Calu3 (cell line): ENCODE data around the gene ABHD2. TPM values are rescaled to one million over a fixed set of nuclear protein-coding genes. Genes with fewer than 3 reads are reported as not detected.
"Not testable (repeated sequence)": the region's sequence is repeated elsewhere in the genome, so short reads cannot be mapped to it uniquely, and the experiment has no call there.

Source experiments
- BruUV-seq: library from RNA; stranded (reverse); fragments of 400-500 nt; replicated peaks from 2 replicates; lab custom pipeline; 2021; lab: Mats Ljungman, UMichigan
- CTCF ChIA-PET: fragments of 300-600 bp; sonication (Branson Sonifier 250); formaldehyde crosslinking; loops from one replicate; lab custom pipeline; 2022; ENCODE audit warnings: antibody characterized with exemption; lab: Charles Lee
- DNase-seq: peaks from one replicate; pipeline ENCODE4 v3.0.0; 2022
- H3K27ac Mint-ChIP-seq: one replicate; pipeline ENCODE4 v1.8.0; 2022; ENCODE audit warnings: mixed read lengths; ENCODE audit not compliant: unreplicated experiment
- H3K27me3 Mint-ChIP-seq: one replicate; pipeline ENCODE4 v1.8.0; 2022; ENCODE audit warnings: mixed read lengths; ENCODE audit not compliant: unreplicated experiment
- H3K36me3 Mint-ChIP-seq: one replicate; pipeline ENCODE4 v1.8.0; 2022; ENCODE audit warnings: mild to moderate bottlenecking, moderate library complexity, mixed read lengths; ENCODE audit not compliant: insufficient read depth, unreplicated experiment
- H3K4me1 Mint-ChIP-seq: one replicate; pipeline ENCODE4 v1.8.0; 2022; ENCODE audit warnings: mild to moderate bottlenecking, low read depth, mixed read lengths; ENCODE audit not compliant: unreplicated experiment
- H3K4me3 Mint-ChIP-seq: one replicate; pipeline ENCODE4 v1.8.0; 2022; ENCODE audit warnings: mild to moderate bottlenecking, low read depth, moderate library complexity, mixed read lengths; ENCODE audit not compliant: unreplicated experiment
- H3K9me3 Mint-ChIP-seq: one replicate; pipeline ENCODE4 v1.8.0; 2022; ENCODE audit warnings: low read depth, mixed read lengths; ENCODE audit not compliant: unreplicated experiment
- intact Hi-C: fragments of 100-400 bp; cut with micrococcal nuclease; formaldehyde crosslinking; loops from one replicate; pipeline ENCODE4 v1.10.0; 2022; ENCODE audit not compliant: unreplicated experiment
- total RNA-seq: library from RNA; stranded (reverse); gene quantifications from 2 replicates; pipeline ENCODE4 v1.2.3, GENCODE V29; 2022
- TF ChIP-seq, protein P1 (sequence below): fragments of 200-600 bp; IDR thresholded peaks from one replicate; pipeline ENCODE4 v1.8.0; 2022; ENCODE audit warnings: antibody characterized with exemption; ENCODE audit not compliant: unreplicated experiment

Gene ABHD2
- total RNA-seq, 1 experiment from 2014 or later, result 353 TPM

GRCh38 chr15:89117790-89118189 is 29.5 kb downstream of the ABHD2 start:
- DNase-seq, result no peak
- Mint-ChIP-seq H3K27me3 (no peaks in the 10 kb centered on the region), H3K9me3 (no peaks in the 10 kb centered on the region), H3K4me1 (peaks cover 98% of the 10 kb centered on the region), H3K4me3 (peak overlapping the region; percentile 8), H3K27ac (peak overlapping the region; percentile 59), H3K36me3 (peaks cover 87% of the 10 kb centered on the region)
- TF ChIP-seq, protein P1, sequence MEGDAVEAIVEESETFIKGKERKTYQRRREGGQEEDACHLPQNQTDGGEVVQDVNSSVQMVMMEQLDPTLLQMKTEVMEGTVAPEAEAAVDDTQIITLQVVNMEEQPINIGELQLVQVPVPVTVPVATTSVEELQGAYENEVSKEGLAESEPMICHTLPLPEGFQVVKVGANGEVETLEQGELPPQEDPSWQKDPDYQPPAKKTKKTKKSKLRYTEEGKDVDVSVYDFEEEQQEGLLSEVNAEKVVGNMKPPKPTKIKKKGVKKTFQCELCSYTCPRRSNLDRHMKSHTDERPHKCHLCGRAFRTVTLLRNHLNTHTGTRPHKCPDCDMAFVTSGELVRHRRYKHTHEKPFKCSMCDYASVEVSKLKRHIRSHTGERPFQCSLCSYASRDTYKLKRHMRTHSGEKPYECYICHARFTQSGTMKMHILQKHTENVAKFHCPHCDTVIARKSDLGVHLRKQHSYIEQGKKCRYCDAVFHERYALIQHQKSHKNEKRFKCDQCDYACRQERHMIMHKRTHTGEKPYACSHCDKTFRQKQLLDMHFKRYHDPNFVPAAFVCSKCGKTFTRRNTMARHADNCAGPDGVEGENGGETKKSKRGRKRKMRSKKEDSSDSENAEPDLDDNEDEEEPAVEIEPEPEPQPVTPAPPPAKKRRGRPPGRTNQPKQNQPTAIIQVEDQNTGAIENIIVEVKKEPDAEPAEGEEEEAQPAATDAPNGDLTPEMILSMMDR, result no peak
- intact Hi-C loops, result no loop called here
- no TSS peak for BruUV-seq
- CTCF ChIA-PET, result interaction anchor here (1.1 kb wide), 1 partner anchor 11 kb away, joined by 3 read pairs; no protein-coding TSS in a partner anchor

GRCh38 chr15:89118481-89118989 is 30.3 kb downstream of the ABHD2 start:
- H3K27ac Mint-ChIP-seq, result peak overlapping the region; percentile 98
- no peaks in the 10 kb centered on the region for H3K27me3 Mint-ChIP-seq
- no peaks in the 10 kb centered on the region for H3K9me3 Mint-ChIP-seq
- TF ChIP-seq, protein P1, result no peak
- DNase-seq, result no peak
- H3K4me1 Mint-ChIP-seq, result peaks cover 98% of the 10 kb centered on the region
- peaks cover 87% of the 10 kb centered on the region for H3K36me3 Mint-ChIP-seq
- H3K4me3 Mint-ChIP-seq, result no peak overlapping the region
- intact Hi-C loops, result no loop called here
- CTCF ChIA-PET, result interaction anchor here (1.1 kb wide), 1 partner anchor 10 kb away, joined by 3 read pairs; no protein-coding TSS in a partner anchor
- no TSS peak for BruUV-seq

- Mint-ChIP-seq H3K27me3 (no peaks in the 10 kb centered on the region), H3K27ac (peak overlapping the region; percentile 98), H3K4me3 (peak overlapping the region; percentile 54), H3K4me1 (peaks cover 97% of the 10 kb centered on the region), H3K36me3 (peaks cover 91% of the 10 kb centered on the region), H3K9me3 (no peaks in the 10 kb centered on the region)
- CTCF ChIA-PET, result interaction anchor here (0.6 to 3.9 kb wide), 14 partner anchors 8 to 684 kb away, joined by 3 to 21 read pairs (median 4); no protein-coding TSS in a partner anchor
- TSS peak; percentile 74 for BruUV-seq
- TF ChIP-seq, protein P1, result no peak
- DNase-seq, result peak; percentile 62
- intact Hi-C loops, result loop anchor here (1.0 to 2.0 kb wide), 3 partner anchors 17 to 57 kb away; no protein-coding TSS in a partner anchor
Measured at GRCh38 chr15:89119489-89120478, 31.5 kb downstream of the ABHD2 start.

DNA sequence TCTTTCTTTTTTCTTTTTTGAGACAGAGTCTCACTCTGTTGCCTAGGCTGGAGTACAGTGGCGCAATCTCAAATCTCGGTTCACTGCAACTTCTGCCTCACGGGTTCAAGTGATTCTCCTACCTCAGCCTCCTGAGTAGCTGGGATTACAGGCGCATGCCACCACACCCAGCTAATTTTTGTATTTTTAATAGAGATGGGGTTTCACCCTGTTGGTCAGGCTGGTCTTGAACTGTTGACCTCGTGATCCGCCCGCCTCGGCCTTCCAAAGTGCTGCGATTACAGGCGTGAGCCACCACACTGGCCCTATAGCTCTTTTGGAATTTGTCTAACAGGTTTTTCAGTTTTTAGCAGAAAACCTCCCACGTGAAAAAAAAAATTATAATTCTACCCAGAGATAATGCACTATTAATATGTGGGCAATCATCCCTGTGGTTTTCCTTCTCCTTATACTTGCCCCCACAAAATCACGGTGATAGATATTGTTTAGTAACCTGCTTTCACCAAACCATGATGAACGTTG is 32.3 kb downstream of the ABHD2 start:
- H3K27ac Mint-ChIP-seq, result peak overlapping the region; percentile 98
- not testable (repeated sequence) for H3K9me3 Mint-ChIP-seq, DNase-seq, H3K27me3 Mint-ChIP-seq, BruUV-seq
- intact Hi-C loops, result loop anchor here (1.0 to 2.0 kb wide), 3 partner anchors 18 to 58 kb away; no protein-coding TSS in a partner anchor
- peaks cover 93% of the 10 kb centered on the region for H3K4me1 Mint-ChIP-seq
- peaks cover 91% of the 10 kb centered on the region for H3K36me3 Mint-ChIP-seq
- H3K4me3 Mint-ChIP-seq, result peak overlapping the region; percentile 54
- CTCF ChIA-PET, result interaction anchor here (0.6 to 3.9 kb wide), 17 partner anchors 9 to 56 kb away, joined by 3 to 21 read pairs (median 3); partner anchors contain the start of gene ABHD2
